22Rv1 (cell line): Measurements from ENCODE around the gene ZNF384.

Source experiments
- CTCF ChIP-seq: fragments of 450-650 bp; IDR thresholded peaks from 2 replicates; pipeline ENCODE4 v1.5.1; 2017; ENCODE audit warnings: mild to moderate bottlenecking
- ZFX ChIP-seq: fragments of 450-650 bp; IDR thresholded peaks from 2 replicates; pipeline ENCODE4 v1.6.1; 2017; ENCODE audit warnings: antibody characterized with exemption, borderline replicate concordance

GRCh38 chr12:6692888-6693287 lies 3.7 kb upstream of the ZNF384 start:
- TF ChIP-seq CTCF (no peak), ZFX (no peak)
